Smooth muscle cell (in vitro differentiated cells): ENCODE measurements around the gene KIF5A. TPM values are rescaled to one million over a fixed set of nuclear protein-coding genes. Genes with fewer than 3 reads are reported as not detected.

Experiments used
- DNase-seq: peaks from one replicate; lab custom pipeline; 2025; ENCODE audit not compliant: unreplicated experiment; lab: John Stamatoyannopoulos, UW
- H2AFZ ChIP-seq: fragments of 200-600 bp; sonication (generic); 2 replicates; pipeline ENCODE4 v1.6.0; 2016; ENCODE audit warnings: antibody characterized with exemption, low read depth, mild to moderate bottlenecking
- H3F3A ChIP-seq: fragments of 200-600 bp; sonication (generic); 2 replicates; pipeline ENCODE4 v1.6.0; 2017; ENCODE audit warnings: antibody characterized with exemption, low read depth
- H3K27ac ChIP-seq: fragments of 200-600 bp; sonication (generic); 2 replicates; pipeline ENCODE4 v1.5.1; 2016; ENCODE audit warnings: low read depth, mild to moderate bottlenecking
- H3K27me3 ChIP-seq: fragments of 200-600 bp; sonication (generic); 2 replicates; pipeline ENCODE4 v1.6.1; 2016; ENCODE audit warnings: low read depth, mild to moderate bottlenecking
- H3K36me3 ChIP-seq: fragments of 200-600 bp; sonication (generic); 2 replicates; pipeline ENCODE4 v1.5.1; 2016; ENCODE audit warnings: low read depth
- H3K4me1 ChIP-seq: fragments of 200-600 bp; sonication (generic); 2 replicates; pipeline ENCODE4 v1.5.1; 2016; ENCODE audit warnings: low read depth
- H3K4me2 ChIP-seq: fragments of 200-600 bp; sonication (generic); 2 replicates; pipeline ENCODE4 v1.6.0; 2016; ENCODE audit warnings: mild to moderate bottlenecking
- H3K4me3 ChIP-seq: fragments of 200-600 bp; sonication (generic); 2 replicates; pipeline ENCODE4 v1.5.1; 2016; ENCODE audit warnings: mild to moderate bottlenecking
- H3K79me2 ChIP-seq: fragments of 200-600 bp; sonication (generic); 2 replicates; pipeline ENCODE4 v1.6.0; 2016; ENCODE audit warnings: low read depth, mild to moderate bottlenecking
- H3K9ac ChIP-seq: fragments of 200-600 bp; sonication (generic); 2 replicates; pipeline ENCODE4 v1.6.0; 2016; ENCODE audit warnings: low read depth
- H3K9me3 ChIP-seq: fragments of 200-600 bp; sonication (generic); replicated peaks from 2 replicates; pipeline ENCODE4 v1.5.1; 2016; ENCODE audit warnings: low read depth
- H4K20me1 ChIP-seq: fragments of 200-600 bp; sonication (generic); 2 replicates; pipeline ENCODE4 v1.6.0; 2016; ENCODE audit warnings: low read depth
- CTCF ChIP-seq: fragments of 200-600 bp; sonication (generic); IDR thresholded peaks from 2 replicates; pipeline ENCODE4 v1.5.1; 2017; ENCODE audit warnings: borderline replicate concordance, mild to moderate bottlenecking, antibody characterized with exemption; ENCODE audit not compliant: insufficient read depth, poor library complexity, severe bottlenecking
- WGBS: methylation state at CpG from one replicate; pipeline ENCODE4 v1.1.7; 2016; ENCODE audit warnings: low lambda C conversion rate; 5-methylcytosine and 5-hydroxymethylcytosine counted together
- polyA plus RNA-seq: library from polyadenylated mRNA; unstranded; fragments of >200 nt; fragmentation: Nextera tagmentation; extraction: Ambion mirVana; gene quantifications from 2 replicates; pipeline ENCODE4 v1.2.1, GENCODE V29; 2016
- total RNA-seq: library from RNA; depleted of rRNA; stranded (reverse); fragments of >200 nt; gene quantifications from 2 replicates; pipeline ENCODE4 v1.2.3, GENCODE V29; 2014

KIF5A gene
- total and polyA plus RNA-seq, 2 experiments from 2014 or later = 0.34 to 2.8 TPM

DNA sequence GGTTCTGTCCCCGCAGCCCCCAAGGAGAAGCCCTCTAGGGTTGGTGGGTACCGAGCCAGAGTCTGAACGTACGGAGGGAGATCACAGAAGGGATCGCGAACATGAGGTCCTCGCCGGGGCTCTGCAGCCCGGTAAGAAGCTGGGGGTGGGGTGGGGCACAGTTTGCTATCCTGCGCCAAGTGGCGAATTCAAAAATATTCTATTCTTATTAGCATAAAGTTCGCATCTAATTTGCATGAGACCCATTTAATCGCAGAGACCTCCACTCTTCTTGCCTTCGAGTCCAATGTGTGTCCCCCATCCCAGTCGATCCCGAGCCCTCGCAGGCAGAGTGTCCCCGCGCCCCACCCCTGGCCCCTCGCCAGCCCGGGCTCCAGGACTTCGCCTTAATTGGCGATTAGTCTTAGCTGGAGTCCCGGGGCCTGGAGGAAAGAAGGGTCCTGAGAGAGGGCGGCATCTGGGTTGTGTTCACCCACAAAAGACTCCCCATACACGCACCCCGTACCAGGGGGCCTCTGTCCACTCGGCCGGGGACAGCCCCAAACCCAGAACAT, 60.8 kb downstream of the KIF5A start:
- H3K4me2 ChIP-seq = peak overlapping the region; percentile 95
- no peaks in the 10 kb centered on the region for H3K27me3 ChIP-seq
- WGBS = 4% methylated on average over 28 of the region's 29 CpGs
- H3K4me3 ChIP-seq = peak overlapping the region; percentile 77
- peaks cover 19% of the 10 kb centered on the region for H3F3A ChIP-seq
- no peak overlapping the region for H3K27ac ChIP-seq
- DNase-seq = no peak
- H2AFZ ChIP-seq = peak overlapping the region; percentile 80
- H3K9ac ChIP-seq = no peak overlapping the region
- H3K36me3 ChIP-seq = no peaks in the 10 kb centered on the region
- no peaks in the 10 kb centered on the region for H3K9me3 ChIP-seq
- no peaks in the 10 kb centered on the region for H4K20me1 ChIP-seq
- TF ChIP-seq CTCF = no peak
- H3K79me2 ChIP-seq = no peaks in the 10 kb centered on the region
- H3K4me1 ChIP-seq = peaks cover 17% of the 10 kb centered on the region

DNA sequence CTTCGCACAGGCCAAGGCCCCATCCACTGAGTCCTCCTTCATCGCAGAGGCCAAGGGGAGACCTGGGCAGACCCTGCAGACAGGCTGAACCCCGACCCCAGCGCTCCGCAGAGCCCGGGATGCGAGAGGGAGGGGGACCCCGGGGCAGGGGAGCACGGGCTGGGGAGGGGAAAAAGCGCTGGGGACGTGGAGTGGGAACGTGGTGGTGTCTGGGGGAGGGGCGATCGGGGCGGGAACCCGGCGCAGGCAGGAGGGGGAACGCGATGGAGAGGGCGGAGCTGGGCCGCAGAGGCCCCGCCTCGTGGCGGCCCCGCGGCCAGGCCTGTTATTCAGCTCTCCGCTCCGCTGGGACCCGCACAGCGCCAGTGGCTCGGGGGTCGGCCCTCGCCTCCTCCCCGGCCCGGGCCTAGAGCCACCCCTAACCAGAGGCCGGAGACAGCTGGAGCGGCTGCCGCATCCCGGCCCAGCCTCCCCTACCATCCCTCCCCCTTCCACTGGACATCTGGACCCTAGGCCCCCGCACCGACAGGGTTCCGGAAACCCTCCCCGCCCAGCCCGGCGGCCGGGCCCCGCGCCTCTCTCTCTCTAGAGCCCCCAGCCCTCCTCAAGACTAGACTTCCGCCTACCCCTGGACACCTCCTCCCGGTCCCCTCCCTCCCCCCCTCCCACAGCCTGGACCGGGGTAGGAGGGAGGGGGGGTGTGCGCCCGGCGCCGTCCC, 61.4 kb downstream of the KIF5A start, which contains the start of gene ARHGEF25:
ARHGEF25 (plus strand) TSS at position 328 of the 719 bp plus-strand sequence. CDS start 460 bp downstream, outside the sequence.
- peaks cover 4% of the 10 kb centered on the region for H4K20me1 ChIP-seq
- H3K9ac ChIP-seq = peak within 1 kb of the TSS; percentile 70
- H3K4me1 ChIP-seq = peaks cover 17% of the 10 kb centered on the region
- H3K27me3 ChIP-seq = no peaks in the 10 kb centered on the region
- H3F3A ChIP-seq = peaks cover 19% of the 10 kb centered on the region
- no peaks in the 10 kb centered on the region for H3K36me3 ChIP-seq
- H3K4me3 ChIP-seq = peak within 1 kb of the TSS; percentile 77
- WGBS = under 1% methylated on average over 33 of the region's 55 CpGs
- H2AFZ ChIP-seq = peak within 1 kb of the TSS; percentile 80
- no peak within 1 kb of the TSS for H3K27ac ChIP-seq
- peak; percentile 48 for DNase-seq
- no peaks in the 10 kb centered on the region for H3K9me3 ChIP-seq
- no peaks in the 10 kb centered on the region for H3K79me2 ChIP-seq
- no peak for TF ChIP-seq CTCF
- H3K4me2 ChIP-seq = peak within 1 kb of the TSS; percentile 95

GRCh38 chr12:57611827-57612710, 62.2 kb downstream of the KIF5A start:
- no peak for TF ChIP-seq CTCF

More at GRCh38 chr12:57611827-57612710, 62.2 kb downstream of the KIF5A start:
- no peaks in the 10 kb centered on the region for H3K79me2 ChIP-seq
- DNase-seq = no peak
- no peaks in the 10 kb centered on the region for H3K36me3 ChIP-seq
- H3F3A ChIP-seq = peaks cover 19% of the 10 kb centered on the region
- H4K20me1 ChIP-seq = peaks cover 4% of the 10 kb centered on the region
- peaks cover 17% of the 10 kb centered on the region for H3K4me1 ChIP-seq
- H3K9ac ChIP-seq = peak overlapping the region; percentile 70
- H3K27ac ChIP-seq = no peak overlapping the region
- H3K4me2 ChIP-seq = peak overlapping the region; percentile 95
- H3K9me3 ChIP-seq = no peaks in the 10 kb centered on the region
- peak overlapping the region; percentile 77 for H3K4me3 ChIP-seq
- H3K27me3 ChIP-seq = no peaks in the 10 kb centered on the region
- peak overlapping the region; percentile 80 for H2AFZ ChIP-seq
- 50% methylated on average over 4 of the region's 23 CpGs for WGBS
